A673 (cell line): ENCODE measurements around the gene DCAF12. TPM values are rescaled to one million over a fixed set of nuclear protein-coding genes. Genes with fewer than 3 reads are reported as not detected.
"Not testable (repeated sequence)": the region's sequence is repeated elsewhere in the genome, so short reads cannot be mapped to it uniquely, and the experiment has no call there.

Experiments
- BruUV-seq: library from RNA; stranded (reverse); fragments of 400-500 nt; replicated peaks from 2 replicates; lab custom pipeline; 2021; lab: Mats Ljungman, UMichigan
- CTCF ChIA-PET: fragments of 300-600 bp; sonication (Branson Sonifier 250); formaldehyde crosslinking; loops from one replicate; lab custom pipeline; 2022; ENCODE audit warnings: antibody characterized with exemption; lab: Charles Lee
- POLR2A ChIA-PET: fragments of 300-600 bp; sonication (Branson Sonifier 250); formaldehyde crosslinking; loops from one replicate; lab custom pipeline; 2022; ENCODE audit warnings: antibody characterized with exemption; ENCODE audit not compliant: low non-redundant PET; lab: Charles Lee
- DNase-seq: peaks from one replicate; pipeline ENCODE4 v3.0.0-alpha.2; 2015; ENCODE audit warnings: low spot score
- H3K27ac ChIP-seq: fragments of 200-600 bp; sonication (generic); 2 replicates; pipeline ENCODE4 v1.5.1; 2016; ENCODE audit warnings: mixed run types, low read depth, mild to moderate bottlenecking, mixed read lengths, antibody characterized with exemption, low read length; ENCODE audit not compliant: poor library complexity, severe bottlenecking
- H3K27me3 ChIP-seq: fragments of 200-600 bp; sonication (generic); replicated peaks from 2 replicates; pipeline ENCODE4 v1.6.1; 2017; ENCODE audit warnings: mixed run types, low read depth, mild to moderate bottlenecking, mixed read lengths, antibody characterized with exemption, low read length; ENCODE audit not compliant: insufficient read depth, poor library complexity
- H3K36me3 ChIP-seq: fragments of 200-600 bp; sonication (generic); 2 replicates; pipeline ENCODE4 v1.6.1; 2016; ENCODE audit warnings: mixed run types, mild to moderate bottlenecking, mixed read lengths, antibody characterized with exemption, low read length; ENCODE audit not compliant: insufficient read depth, poor library complexity, severe bottlenecking
- H3K4me1 ChIP-seq: fragments of 200-600 bp; sonication (generic); 2 replicates; pipeline ENCODE4 v1.6.1; 2017; ENCODE audit warnings: mixed run types, mild to moderate bottlenecking, mixed read lengths, antibody characterized with exemption, low read length; ENCODE audit not compliant: insufficient read depth, poor library complexity, severe bottlenecking
- H3K4me3 ChIP-seq: fragments of 200-600 bp; sonication (generic); 2 replicates; pipeline ENCODE4 v1.5.1; 2016; ENCODE audit warnings: low read depth, mixed run types, mild to moderate bottlenecking, mixed read lengths, low read length; ENCODE audit not compliant: poor library complexity, severe bottlenecking
- H3K9me3 ChIP-seq: fragments of 200-600 bp; sonication (generic); 2 replicates; pipeline ENCODE4 v1.6.1; 2016; ENCODE audit warnings: mixed run types, low read depth, mild to moderate bottlenecking, mixed read lengths, antibody characterized with exemption, low read length; ENCODE audit not compliant: poor library complexity, severe bottlenecking
- EZH2 ChIP-seq: fragments of 200-600 bp; sonication (generic); IDR thresholded peaks from 2 replicates; pipeline ENCODE4 v1.6.1; 2017; ENCODE audit warnings: borderline replicate concordance, low read depth, mild to moderate bottlenecking, mixed read lengths, antibody characterized with exemption, low read length; ENCODE audit not compliant: poor library complexity, severe bottlenecking
- intact Hi-C: fragments of 100-400 bp; cut with micrococcal nuclease; formaldehyde crosslinking; loops from one replicate; pipeline ENCODE4 v1.10.0; 2022; ENCODE audit not compliant: unreplicated experiment
- total RNA-seq: library from RNA; stranded (reverse); gene quantifications from 2 replicates; pipeline ENCODE4 v1.2.3, GENCODE V29; 2021
- TF ChIP-seq, protein P1 (sequence below): fragments of 300-800, 200-600 bp; sonication (generic); conservative IDR thresholded peaks from 2 replicates; pipeline ENCODE4 v1.5.1; 2017; ENCODE audit warnings: low read depth, mild to moderate bottlenecking, antibody characterized with exemption, low read length, moderate library complexity, mixed read lengths

DCAF12 gene
- total RNA-seq, 1 experiment from 2014 or later: 37.9 TPM

DNA sequence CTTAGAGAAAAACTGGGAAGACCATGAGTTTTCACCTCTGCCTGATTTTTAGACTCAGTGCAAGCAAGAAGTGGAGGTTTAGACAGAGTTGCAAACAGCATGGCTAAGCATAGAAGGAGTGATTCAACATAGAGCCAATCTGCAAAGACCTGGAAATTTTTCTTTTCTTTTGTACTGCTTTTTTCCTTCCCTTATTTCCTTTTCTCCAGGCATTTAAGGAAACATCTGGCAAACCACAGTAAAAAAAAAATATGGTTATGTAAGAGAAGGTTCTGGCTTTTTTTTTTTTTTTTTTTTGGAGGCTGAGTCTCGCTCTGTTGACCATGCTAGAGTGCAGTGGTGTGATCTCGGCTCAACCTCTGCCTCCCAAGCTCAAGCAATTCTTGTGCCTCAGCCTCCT, 16.6 kb upstream of the DCAF12 start:
- H3K27me3 ChIP-seq: no peaks in the 10 kb centered on the region
- no TSS peak for BruUV-seq
- POLR2A ChIA-PET: no interaction called here

DNA sequence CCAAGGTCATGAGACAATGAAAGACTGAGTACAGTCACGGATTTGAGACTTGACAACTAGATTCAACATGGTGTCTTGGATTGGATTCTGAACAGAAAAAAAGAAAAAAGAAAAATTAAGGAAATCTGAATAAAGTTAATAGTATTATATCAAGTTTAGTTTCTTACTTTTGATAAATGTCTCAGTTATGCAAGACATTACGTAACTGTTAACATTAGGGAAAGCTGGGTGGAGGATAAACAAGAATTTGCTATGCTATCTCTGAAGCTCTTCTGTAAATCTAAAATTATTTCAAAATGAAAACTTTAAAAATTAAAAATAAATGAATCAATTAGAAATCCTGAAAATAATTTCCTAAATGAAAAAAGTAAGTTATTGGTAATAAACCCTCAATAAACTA, 14.4 kb upstream of the DCAF12 start:
- H3K4me3 ChIP-seq: no peak overlapping the region
- POLR2A ChIA-PET: no interaction called here
- TF ChIP-seq, protein P1, sequence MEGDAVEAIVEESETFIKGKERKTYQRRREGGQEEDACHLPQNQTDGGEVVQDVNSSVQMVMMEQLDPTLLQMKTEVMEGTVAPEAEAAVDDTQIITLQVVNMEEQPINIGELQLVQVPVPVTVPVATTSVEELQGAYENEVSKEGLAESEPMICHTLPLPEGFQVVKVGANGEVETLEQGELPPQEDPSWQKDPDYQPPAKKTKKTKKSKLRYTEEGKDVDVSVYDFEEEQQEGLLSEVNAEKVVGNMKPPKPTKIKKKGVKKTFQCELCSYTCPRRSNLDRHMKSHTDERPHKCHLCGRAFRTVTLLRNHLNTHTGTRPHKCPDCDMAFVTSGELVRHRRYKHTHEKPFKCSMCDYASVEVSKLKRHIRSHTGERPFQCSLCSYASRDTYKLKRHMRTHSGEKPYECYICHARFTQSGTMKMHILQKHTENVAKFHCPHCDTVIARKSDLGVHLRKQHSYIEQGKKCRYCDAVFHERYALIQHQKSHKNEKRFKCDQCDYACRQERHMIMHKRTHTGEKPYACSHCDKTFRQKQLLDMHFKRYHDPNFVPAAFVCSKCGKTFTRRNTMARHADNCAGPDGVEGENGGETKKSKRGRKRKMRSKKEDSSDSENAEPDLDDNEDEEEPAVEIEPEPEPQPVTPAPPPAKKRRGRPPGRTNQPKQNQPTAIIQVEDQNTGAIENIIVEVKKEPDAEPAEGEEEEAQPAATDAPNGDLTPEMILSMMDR: no peak
- TF ChIP-seq EZH2: no peak
- intact Hi-C loops: no loop called here
- no peak for DNase-seq
- H3K27me3 ChIP-seq: no peaks in the 10 kb centered on the region
- no peaks in the 10 kb centered on the region for H3K4me1 ChIP-seq
- no TSS peak for BruUV-seq
- H3K9me3 ChIP-seq: no peaks in the 10 kb centered on the region
- no peak overlapping the region for H3K27ac ChIP-seq
- H3K36me3 ChIP-seq: no peaks in the 10 kb centered on the region
- CTCF ChIA-PET: no interaction called here

More for the DNA sequence above, 16.6 kb upstream of the DCAF12 start:
- intact Hi-C loops: no loop called here
- Histone ChIP-seq H3K9me3 (no peaks in the 10 kb centered on the region), H3K27ac (no peak overlapping the region), H3K36me3 (no peaks in the 10 kb centered on the region), H3K4me1 (no peaks in the 10 kb centered on the region), H3K4me3 (no peak overlapping the region)
- TF ChIP-seq, protein P1: no peak
- TF ChIP-seq EZH2: no peak
- no peak for DNase-seq
- CTCF ChIA-PET: no interaction called here

DNA sequence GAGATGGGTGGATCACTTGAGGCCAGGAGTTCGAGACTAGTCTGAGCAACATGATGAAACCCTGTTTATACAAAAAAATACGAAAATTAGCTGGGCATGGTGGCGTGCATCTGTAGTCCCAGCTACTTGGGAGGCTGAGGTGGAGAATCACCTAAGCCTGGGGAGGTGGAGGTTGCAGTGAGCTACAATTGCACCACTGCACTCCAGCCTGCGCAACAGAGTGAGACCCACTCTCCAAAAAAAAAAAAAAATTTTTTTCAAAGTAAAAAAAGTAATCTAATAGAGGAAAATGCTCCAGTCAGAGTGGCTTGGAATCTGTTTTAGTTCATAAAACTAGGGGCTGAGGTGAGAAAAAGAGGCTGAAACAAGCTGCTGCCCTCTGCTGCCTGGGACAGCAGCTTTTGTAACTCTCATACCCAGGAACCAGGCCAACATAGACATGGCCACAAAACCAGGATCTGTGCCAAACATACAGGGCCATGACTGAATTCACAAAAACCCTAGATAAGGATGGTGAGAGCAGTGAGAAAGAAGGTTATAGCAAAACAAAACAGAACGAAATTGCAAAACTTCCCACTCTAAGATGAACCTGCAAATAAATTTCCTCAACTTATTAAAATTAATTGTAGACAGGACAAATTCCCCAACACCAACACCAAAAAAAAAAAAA, 13.1 kb upstream of the DCAF12 start:
- intact Hi-C loops: no loop called here
- no peak for TF ChIP-seq EZH2
- TF ChIP-seq, protein P1: peak; percentile 34; the same call in 1 of the 2 replicates
- no peaks in the 10 kb centered on the region for H3K4me1 ChIP-seq
- ChIA-PET CTCF (no interaction called here), POLR2A (interaction anchor here (0.7 kb wide), 1 partner anchor 44 kb away, joined by 5 read pairs; no protein-coding TSS in a partner anchor)
- H3K4me3 ChIP-seq: no peak overlapping the region
- no peak overlapping the region for H3K27ac ChIP-seq
- DNase-seq: peak; percentile 45
- no peaks in the 10 kb centered on the region for H3K36me3 ChIP-seq
- no peaks in the 10 kb centered on the region for H3K27me3 ChIP-seq
- no TSS peak for BruUV-seq
- no peaks in the 10 kb centered on the region for H3K9me3 ChIP-seq

DNA sequence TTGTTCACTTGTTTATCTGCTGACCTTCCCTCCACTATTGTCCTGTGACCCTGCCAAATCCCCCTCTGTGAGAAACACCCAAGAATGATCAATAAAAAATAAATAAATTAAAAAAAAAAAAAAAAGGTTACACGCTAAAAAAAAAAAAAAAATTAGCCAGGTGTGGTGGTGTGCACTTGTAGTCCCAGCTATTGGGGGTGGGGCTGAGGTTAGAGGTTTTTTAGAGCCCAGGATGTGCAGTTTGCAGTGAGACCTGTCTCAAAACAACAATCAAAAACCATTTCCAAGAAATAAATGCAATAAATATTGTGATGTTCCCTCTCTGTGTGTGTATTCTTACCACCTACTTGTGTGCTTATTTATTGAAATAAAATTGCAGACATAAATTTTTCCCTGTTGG, 12.1 kb upstream of the DCAF12 start:
- H3K27ac ChIP-seq, H3K36me3 ChIP-seq, H3K27me3 ChIP-seq, POLR2A ChIA-PET, BruUV-seq, H3K4me3 ChIP-seq, CTCF ChIA-PET, DNase-seq, H3K9me3 ChIP-seq, H3K4me1 ChIP-seq, intact Hi-C loops: not testable (repeated sequence)
